ENCODE measurements around the gene FOXE3.

DNA sequence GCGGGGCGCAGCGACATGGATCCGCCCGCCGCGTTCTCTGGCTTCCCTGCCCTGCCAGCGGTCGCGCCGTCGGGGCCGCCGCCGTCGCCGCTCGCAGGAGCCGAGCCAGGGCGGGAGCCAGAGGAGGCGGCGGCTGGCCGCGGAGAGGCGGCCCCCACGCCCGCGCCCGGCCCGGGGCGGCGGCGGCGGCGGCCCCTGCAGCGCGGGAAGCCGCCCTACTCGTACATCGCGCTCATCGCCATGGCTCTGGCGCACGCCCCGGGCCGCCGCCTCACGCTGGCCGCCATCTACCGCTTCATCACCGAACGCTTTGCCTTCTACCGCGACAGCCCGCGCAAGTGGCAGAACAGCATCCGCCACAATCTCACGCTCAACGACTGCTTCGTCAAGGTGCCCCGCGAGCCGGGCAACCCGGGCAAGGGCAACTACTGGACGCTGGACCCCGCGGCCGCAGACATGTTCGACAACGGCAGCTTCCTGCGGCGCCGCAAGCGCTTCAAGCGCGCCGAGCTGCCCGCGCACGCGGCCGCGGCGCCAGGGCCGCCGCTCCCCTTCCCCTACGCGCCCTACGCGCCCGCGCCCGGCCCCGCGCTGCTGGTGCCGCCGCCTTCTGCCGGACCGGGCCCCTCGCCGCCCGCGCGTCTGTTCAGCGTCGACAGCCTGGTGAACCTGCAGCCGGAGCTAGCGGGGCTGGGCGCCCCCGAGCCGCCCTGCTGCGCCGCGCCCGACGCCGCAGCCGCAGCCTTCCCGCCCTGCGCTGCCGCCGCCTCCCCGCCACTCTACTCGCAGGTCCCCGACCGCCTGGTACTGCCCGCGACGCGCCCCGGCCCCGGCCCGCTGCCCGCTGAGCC is 459 bp downstream of the FOXE3 start:
- TF ChIP-seq, protein P1, sequence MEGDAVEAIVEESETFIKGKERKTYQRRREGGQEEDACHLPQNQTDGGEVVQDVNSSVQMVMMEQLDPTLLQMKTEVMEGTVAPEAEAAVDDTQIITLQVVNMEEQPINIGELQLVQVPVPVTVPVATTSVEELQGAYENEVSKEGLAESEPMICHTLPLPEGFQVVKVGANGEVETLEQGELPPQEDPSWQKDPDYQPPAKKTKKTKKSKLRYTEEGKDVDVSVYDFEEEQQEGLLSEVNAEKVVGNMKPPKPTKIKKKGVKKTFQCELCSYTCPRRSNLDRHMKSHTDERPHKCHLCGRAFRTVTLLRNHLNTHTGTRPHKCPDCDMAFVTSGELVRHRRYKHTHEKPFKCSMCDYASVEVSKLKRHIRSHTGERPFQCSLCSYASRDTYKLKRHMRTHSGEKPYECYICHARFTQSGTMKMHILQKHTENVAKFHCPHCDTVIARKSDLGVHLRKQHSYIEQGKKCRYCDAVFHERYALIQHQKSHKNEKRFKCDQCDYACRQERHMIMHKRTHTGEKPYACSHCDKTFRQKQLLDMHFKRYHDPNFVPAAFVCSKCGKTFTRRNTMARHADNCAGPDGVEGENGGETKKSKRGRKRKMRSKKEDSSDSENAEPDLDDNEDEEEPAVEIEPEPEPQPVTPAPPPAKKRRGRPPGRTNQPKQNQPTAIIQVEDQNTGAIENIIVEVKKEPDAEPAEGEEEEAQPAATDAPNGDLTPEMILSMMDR (IDR thresholded peaks at IDR 0.05; ENCODE audit: borderline replicate concordance, extremely low read depth, low read length, poor library complexity, severe bottlenecking): no peak
- TF ChIP-seq EZH2 (IDR thresholded peaks at IDR 0.05; ENCODE audit: borderline replicate concordance, low read depth, low read length, severe bottlenecking): no peak
